MM.1S (cell line): ENCODE data around the gene DTYMK.

Experiments used
- EZH2 ChIP-seq: fragments of 300-600 bp; sonication (generic); optimal IDR thresholded peaks from 2 replicates; pipeline ENCODE3; 2017; ENCODE audit warnings: low read depth, mild to moderate bottlenecking, antibody characterized with exemption, low read length, mixed read lengths
- EZH2phosphoT487 ChIP-seq: fragments of 300-600 bp; sonication (generic); IDR thresholded peaks from 2 replicates; pipeline ENCODE4 v1.6.1; 2018; ENCODE audit warnings: antibody characterized with exemption, low read length
- TF ChIP-seq, protein P1 (sequence below): fragments of 300-600 bp; sonication (generic); IDR thresholded peaks from 2 replicates; pipeline ENCODE4 v1.5.1; 2016; ENCODE audit warnings: antibody characterized with exemption, low read length, mixed read lengths

DNA sequence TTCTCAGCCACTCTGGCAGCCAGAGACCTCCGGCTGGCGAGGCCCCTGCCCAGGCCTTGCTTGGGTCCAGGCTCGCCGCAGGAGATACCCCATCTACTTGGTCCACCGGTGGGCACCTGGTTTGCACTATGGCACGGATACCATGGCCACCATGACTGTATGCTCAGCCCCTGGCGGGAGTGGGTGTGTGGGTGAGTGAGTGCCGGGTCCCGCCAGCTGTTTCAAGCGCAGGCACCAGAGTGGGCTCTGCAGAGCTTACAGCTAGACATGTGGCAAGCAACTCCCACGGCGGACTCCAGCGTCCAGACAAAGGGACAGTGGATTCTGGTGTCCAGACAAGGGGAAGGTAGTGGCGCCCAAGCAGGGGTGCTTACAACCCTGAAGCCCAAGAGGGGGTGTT is 47.7 kb downstream of the DTYMK start:
- TF ChIP-seq EZH2phosphoT487 = no peak
- TF ChIP-seq, protein P1, sequence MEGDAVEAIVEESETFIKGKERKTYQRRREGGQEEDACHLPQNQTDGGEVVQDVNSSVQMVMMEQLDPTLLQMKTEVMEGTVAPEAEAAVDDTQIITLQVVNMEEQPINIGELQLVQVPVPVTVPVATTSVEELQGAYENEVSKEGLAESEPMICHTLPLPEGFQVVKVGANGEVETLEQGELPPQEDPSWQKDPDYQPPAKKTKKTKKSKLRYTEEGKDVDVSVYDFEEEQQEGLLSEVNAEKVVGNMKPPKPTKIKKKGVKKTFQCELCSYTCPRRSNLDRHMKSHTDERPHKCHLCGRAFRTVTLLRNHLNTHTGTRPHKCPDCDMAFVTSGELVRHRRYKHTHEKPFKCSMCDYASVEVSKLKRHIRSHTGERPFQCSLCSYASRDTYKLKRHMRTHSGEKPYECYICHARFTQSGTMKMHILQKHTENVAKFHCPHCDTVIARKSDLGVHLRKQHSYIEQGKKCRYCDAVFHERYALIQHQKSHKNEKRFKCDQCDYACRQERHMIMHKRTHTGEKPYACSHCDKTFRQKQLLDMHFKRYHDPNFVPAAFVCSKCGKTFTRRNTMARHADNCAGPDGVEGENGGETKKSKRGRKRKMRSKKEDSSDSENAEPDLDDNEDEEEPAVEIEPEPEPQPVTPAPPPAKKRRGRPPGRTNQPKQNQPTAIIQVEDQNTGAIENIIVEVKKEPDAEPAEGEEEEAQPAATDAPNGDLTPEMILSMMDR = no peak
- no peak for TF ChIP-seq EZH2
